Measurements from ENCODE around the gene APBB2.

GRCh38 chr4:40846532-40846931, 367.8 kb downstream of the APBB2 start:
- TF ChIP-seq CTCF (IDR thresholded peaks at IDR 0.05; ENCODE audit: low read depth, low read length, missing input control), result no peak
- no peak for TF ChIP-seq TAF1 (conservative IDR thresholded peaks at IDR 0.05)
- no peak for TF ChIP-seq NR2F2 (IDR thresholded peaks at IDR 0.05)
- no peak for TF ChIP-seq JUND (IDR thresholded peaks at IDR 0.05)

Data from liver (tissue), 3 donors.